ENCODE results near the gene SMIM29. TPM values are rescaled to one million over a fixed set of nuclear protein-coding genes. Genes with fewer than 3 reads are reported as not detected.

The SMIM29 gene
- total RNA-seq, 1 experiment from 2014 or later: 25.1 TPM

DNA sequence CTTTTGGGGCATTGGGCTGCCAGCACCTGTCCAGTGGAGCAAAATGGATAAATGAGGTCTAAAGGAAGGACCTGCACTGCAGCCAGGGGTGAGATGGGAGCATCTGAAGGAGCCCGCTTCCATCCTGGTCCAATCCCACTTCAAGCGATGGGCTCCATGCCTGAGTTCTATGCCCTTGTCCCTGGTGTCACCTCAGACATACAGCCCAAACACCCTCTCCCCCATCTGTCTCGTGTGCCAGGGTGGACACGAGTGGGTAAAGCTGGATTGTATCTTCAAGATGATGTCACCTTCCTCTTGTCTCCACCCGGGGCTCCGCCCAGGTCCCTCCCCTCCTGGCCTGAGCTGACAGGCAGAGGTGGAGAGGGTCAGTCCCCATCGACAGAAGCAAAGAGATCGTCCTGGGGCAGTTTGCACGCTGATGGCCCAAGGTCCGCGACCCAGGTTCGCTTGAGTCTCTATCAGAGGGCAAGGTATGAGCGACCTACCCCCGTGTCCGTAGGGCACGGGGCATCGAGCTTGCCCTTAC, 544 bp downstream of the SMIM29 start:
- ChIA-PET RAD21 (ENCODE audit: low non-redundant PET in 1 of 2, low total read pairs in 2 of 2, uncharacterized antibody in 2 of 2, unreplicated experiment in 2 of 2) (interaction anchor here (0.6 to 1.9 kb wide), 3 partner anchors 52 to 167 kb away, joined by 3 to 7 read pairs (median 5); no protein-coding TSS in a partner anchor), POLR2A (interaction anchor here (1.0 to 4.9 kb wide), 9 partner anchors 8 to 212 kb away, joined by 3 to 38 read pairs (median 8); partner anchors contain the start of gene HMGA1), CTCF (interaction anchor here (1.0 to 4.9 kb wide), 5 partner anchors 53 to 892 kb away, joined by 3 to 69 read pairs (median 7); no protein-coding TSS in a partner anchor)
- peak overlapping the region; percentile 95 for H3K27ac ChIP-seq (ENCODE audit: low read depth, low read length)
- peaks cover 0 to 9% of the 10 kb centered on the region in 2 experiments; a peak in 1 of 4 replicates for H3K36me3 ChIP-seq (ENCODE audit: control insufficient read depth in 1 of 2, insufficient read depth in 2 of 2, low read length in 2 of 2)
- TSS peak; percentile 67 for BruUV-seq (replicated peaks)
- intact Hi-C loops (cut with micrococcal nuclease): loop anchor here (2.0 kb wide), 1 partner anchor 145 kb away; the partner anchor contains the start of gene NUDT3
- peak; percentile 10 for ATAC-seq
- H3K27me3 ChIP-seq (ENCODE audit: insufficient read depth, low read length): no peaks in the 10 kb centered on the region
- peak overlapping the region; percentile 100 for H3K4me2 ChIP-seq (ENCODE audit: low read length)
- H3K4me1 ChIP-seq (ENCODE audit: control insufficient read depth in 1 of 2, insufficient read depth in 2 of 2, low read length in 2 of 2): peaks cover 32 to 66% of the 10 kb centered on the region in 2 experiments
- peak overlapping the region; percentile 81 for H3K9ac ChIP-seq (ENCODE audit: low read length)
- H4K20me1 ChIP-seq (ENCODE audit: insufficient read depth): 0 out of 2 replicates have a peak, but pooled peaks cover 4% of the 10 kb centered on the region
- no peaks in the 10 kb centered on the region for H3K9me3 ChIP-seq (ENCODE audit: control insufficient read depth in 1 of 2, insufficient read depth in 1 of 2, low read depth in 1 of 2, low read length in 2 of 2)
- H3K4me3 ChIP-seq (replicated peaks in 1 of 2; ENCODE audit: low read depth in 1 of 2, low read length in 2 of 2): peak overlapping the region; percentile 80 to 87
- DNase-seq (ENCODE audit: low read depth, low spot score): no peak
- H2AFZ ChIP-seq (ENCODE audit: low read depth, low read length, poor library complexity, severe bottlenecking): no peak overlapping the region
- no peaks in the 10 kb centered on the region for H3K9me2 ChIP-seq (ENCODE audit: insufficient read depth)
- peaks cover 11% of the 10 kb centered on the region; the same call in 1 of the 2 replicates for H3K79me2 ChIP-seq (ENCODE audit: insufficient read depth, low read length)
- TF ChIP-seq POLR2A (IDR thresholded peaks at IDR 0.05; ENCODE audit: borderline replicate concordance, extremely low read depth, insufficient read depth, insufficient read length) (no peak), POLR2AphosphoS5 (IDR thresholded peaks at IDR 0.05; ENCODE audit: low read depth, low read length) (0 out of 2 replicates have a peak, but pooled peaks have one; percentile 27)
- TF ChIP-seq, protein P1, sequence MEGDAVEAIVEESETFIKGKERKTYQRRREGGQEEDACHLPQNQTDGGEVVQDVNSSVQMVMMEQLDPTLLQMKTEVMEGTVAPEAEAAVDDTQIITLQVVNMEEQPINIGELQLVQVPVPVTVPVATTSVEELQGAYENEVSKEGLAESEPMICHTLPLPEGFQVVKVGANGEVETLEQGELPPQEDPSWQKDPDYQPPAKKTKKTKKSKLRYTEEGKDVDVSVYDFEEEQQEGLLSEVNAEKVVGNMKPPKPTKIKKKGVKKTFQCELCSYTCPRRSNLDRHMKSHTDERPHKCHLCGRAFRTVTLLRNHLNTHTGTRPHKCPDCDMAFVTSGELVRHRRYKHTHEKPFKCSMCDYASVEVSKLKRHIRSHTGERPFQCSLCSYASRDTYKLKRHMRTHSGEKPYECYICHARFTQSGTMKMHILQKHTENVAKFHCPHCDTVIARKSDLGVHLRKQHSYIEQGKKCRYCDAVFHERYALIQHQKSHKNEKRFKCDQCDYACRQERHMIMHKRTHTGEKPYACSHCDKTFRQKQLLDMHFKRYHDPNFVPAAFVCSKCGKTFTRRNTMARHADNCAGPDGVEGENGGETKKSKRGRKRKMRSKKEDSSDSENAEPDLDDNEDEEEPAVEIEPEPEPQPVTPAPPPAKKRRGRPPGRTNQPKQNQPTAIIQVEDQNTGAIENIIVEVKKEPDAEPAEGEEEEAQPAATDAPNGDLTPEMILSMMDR (IDR thresholded peaks at IDR 0.05 in 2 of 3, conservative IDR thresholded peaks at IDR 0.05 in 1 of 3; ENCODE audit: borderline replicate concordance in 1 of 3, insufficient read depth in 1 of 3, low read depth in 2 of 3, low read length in 2 of 3): no peak
